ENCODE results near the gene MPPED2.

DNA sequence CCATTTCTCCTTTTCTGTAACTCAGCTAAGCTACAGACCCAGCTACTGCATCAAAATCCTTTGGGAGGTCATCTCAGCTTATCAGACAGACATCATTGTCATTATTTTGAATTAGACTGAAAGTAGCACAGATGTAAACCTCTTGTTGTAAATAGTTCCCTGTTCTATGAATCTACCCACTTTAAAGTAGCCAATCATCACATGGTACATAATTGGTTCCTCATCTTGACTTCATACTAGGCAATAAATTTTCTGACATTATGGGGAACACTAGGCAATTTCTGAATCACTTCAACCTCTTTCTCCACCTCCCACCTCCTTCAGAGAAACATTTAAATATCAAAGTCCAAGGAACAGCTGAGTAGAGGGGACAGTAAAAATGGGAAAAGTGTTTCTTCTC is 47.9 kb downstream of the MPPED2 start:
- TF ChIP-seq CTCF (IDR thresholded peaks at IDR 0.05 in 2 of 3, conservative IDR thresholded peaks at IDR 0.05 in 1 of 3; ENCODE audit: borderline replicate concordance in 1 of 3, insufficient read depth in 1 of 3, low read depth in 2 of 3, low read length in 2 of 3) (no peak), ZNF274 (IDR thresholded peaks at IDR 0.05; ENCODE audit: low read depth, low read length) (no peak)
